ENCODE results near the gene SLC22A16.

Gene SLC22A16

GRCh38 chr6:110401585-110402176 lies 74.7 kb downstream of the SLC22A16 start:
- no peaks in the 10 kb centered on the region for H3K9me3 Mint-ChIP-seq
- no peak for DNase-seq
- peaks cover 13% of the 10 kb centered on the region for H3K4me1 Mint-ChIP-seq
- peaks cover 9% of the 10 kb centered on the region for H3K27me3 Mint-ChIP-seq (ENCODE audit: low read depth, poor library complexity)
- H3K4me3 Mint-ChIP-seq = no peak overlapping the region
- no peaks in the 10 kb centered on the region for H3K36me3 Mint-ChIP-seq (ENCODE audit: low read depth)
- no peak overlapping the region for H3K27ac Mint-ChIP-seq
- no peak for TF ChIP-seq CTCF (IDR thresholded peaks at IDR 0.05)

GRCh38 chr6:110400208-110400607 lies 76.2 kb downstream of the SLC22A16 start:
- Mint-ChIP-seq H3K9me3 (no peaks in the 10 kb centered on the region), H3K27me3 (ENCODE audit: low read depth, poor library complexity) (peaks cover 9% of the 10 kb centered on the region), H3K27ac (no peak overlapping the region), H3K4me1 (peaks cover 13% of the 10 kb centered on the region), H3K36me3 (ENCODE audit: low read depth) (no peaks in the 10 kb centered on the region), H3K4me3 (no peak overlapping the region)
- TF ChIP-seq CTCF (IDR thresholded peaks at IDR 0.05) = no peak
- no peak for DNase-seq

- H3K9me3 Mint-ChIP-seq = no peaks in the 10 kb centered on the region
- no peak for TF ChIP-seq CTCF (IDR thresholded peaks at IDR 0.05)
Observed at GRCh38 chr6:110399219-110400071, 77.0 kb downstream of the SLC22A16 start.

GRCh38 chr6:110398778-110399177 lies 77.6 kb downstream of the SLC22A16 start:
- no peak overlapping the region for H3K4me3 Mint-ChIP-seq
- H3K36me3 Mint-ChIP-seq (ENCODE audit: low read depth) = no peaks in the 10 kb centered on the region
- H3K4me1 Mint-ChIP-seq = peaks cover 13% of the 10 kb centered on the region
- peak overlapping the region; percentile 6 for H3K27ac Mint-ChIP-seq
- H3K27me3 Mint-ChIP-seq (ENCODE audit: low read depth, poor library complexity) = peaks cover 12% of the 10 kb centered on the region
- TF ChIP-seq CTCF (IDR thresholded peaks at IDR 0.05) = no peak
- H3K9me3 Mint-ChIP-seq = no peaks in the 10 kb centered on the region
- no peak for DNase-seq

More at GRCh38 chr6:110399219-110400071, 77.0 kb downstream of the SLC22A16 start:
- no peak for DNase-seq
- H3K27ac Mint-ChIP-seq = peak overlapping the region; percentile 75
- no peaks in the 10 kb centered on the region for H3K36me3 Mint-ChIP-seq (ENCODE audit: low read depth)
- no peak overlapping the region for H3K4me3 Mint-ChIP-seq
- peaks cover 13% of the 10 kb centered on the region for H3K4me1 Mint-ChIP-seq
- H3K27me3 Mint-ChIP-seq (ENCODE audit: low read depth, poor library complexity) = peaks cover 9% of the 10 kb centered on the region

GRCh38 chr6:110395221-110395620 lies 81.2 kb downstream of the SLC22A16 start:
- no peak for TF ChIP-seq CTCF (IDR thresholded peaks at IDR 0.05)
- DNase-seq = no peak
- Mint-ChIP-seq H3K9me3 (no peaks in the 10 kb centered on the region), H3K4me3 (no peak overlapping the region), H3K27ac (no peak overlapping the region), H3K4me1 (peaks cover 21% of the 10 kb centered on the region), H3K27me3 (ENCODE audit: low read depth, poor library complexity) (peaks cover 11% of the 10 kb centered on the region), H3K36me3 (ENCODE audit: low read depth) (no peaks in the 10 kb centered on the region)
